H1 (cell line): ENCODE data around the gene CDC25C. TPM values are rescaled to one million over a fixed set of nuclear protein-coding genes. Genes with fewer than 3 reads are reported as not detected.

ENCODE experiments used
- CTCF ChIA-PET: fragments of 300-600 bp; sonication (Branson Sonifier 250); formaldehyde crosslinking; loops from one replicate; lab custom pipeline; 2021; ENCODE audit not compliant: partially characterized antibody; lab: Charles Lee
- POLR2A ChIA-PET: fragments of 300-600 bp; sonication (Branson Sonifier 250); formaldehyde crosslinking; loops from one replicate; lab custom pipeline; 2021; ENCODE audit warnings: inconsistent platforms; ENCODE audit not compliant: partially characterized antibody; lab: Charles Lee
- DNase-seq, 2 experiments: peaks; one replicate each; pipeline versions ENCODE4 v3.0.0 to v3.0.0-alpha.2; 2010 to 2022; ENCODE audit warnings: low spot score in 2 of 2, low read depth in 1 of 2, mixed read lengths in 1 of 2
- FAIRE-seq: peaks from 2 replicates; lab custom pipeline; 2011; peaks lifted over from hg19 to GRCh38; lab: Jason Lieb, UNC
- H2AFZ ChIP-seq: 2 replicates; pipeline ENCODE4 v1.8.1; 2012; ENCODE audit warnings: low read length, inconsistent platforms
- H2AK5ac ChIP-seq: 2 replicates; pipeline ENCODE4 v1.6.1; 2013; ENCODE audit warnings: low read depth, low read length
- H2BK120ac ChIP-seq: replicated peaks from 2 replicates; pipeline ENCODE3; 2013; ENCODE audit warnings: low read depth, low read length, inconsistent platforms
- H2BK12ac ChIP-seq: 2 replicates; pipeline ENCODE4 v1.6.1; 2013; ENCODE audit warnings: low read depth, low read length
- H2BK15ac ChIP-seq: 2 replicates; pipeline ENCODE4 v1.6.1; 2013; ENCODE audit warnings: low read length
- H2BK20ac ChIP-seq: 2 replicates; pipeline ENCODE4 v1.6.1; 2013; ENCODE audit warnings: low read length
- H2BK5ac ChIP-seq: 2 replicates; pipeline ENCODE4 v1.6.1; 2013; ENCODE audit warnings: low read depth, low read length
- H3K14ac ChIP-seq: 2 replicates; pipeline ENCODE4 v1.6.1; 2013; ENCODE audit warnings: inconsistent platforms; ENCODE audit not compliant: insufficient read length
- H3K18ac ChIP-seq: 2 replicates; pipeline ENCODE4 v1.6.1; 2013; ENCODE audit warnings: low read length; ENCODE audit errors: extremely low read depth
- H3K23ac ChIP-seq: 2 replicates; pipeline ENCODE4 v1.6.1; 2013; ENCODE audit warnings: inconsistent platforms; ENCODE audit not compliant: insufficient read length
- H3K23me2 ChIP-seq: 2 replicates; pipeline ENCODE4 v1.6.1; 2013; ENCODE audit warnings: low read depth, low read length
- H3K27ac ChIP-seq: 2 replicates; pipeline ENCODE4 v1.6.1; 2011; ENCODE audit warnings: low read depth, low read length, inconsistent platforms
- H3K27me3 ChIP-seq, 4 experiments: replicated peaks in 1 of 4; 1 replicate in 1 of 4; 2 replicates in 3 of 4; pipeline versions ENCODE4 v1.6.1 to v1.8.1; 2011 to 2013; ENCODE audit warnings: low read length in 3 of 4, mild to moderate bottlenecking in 3 of 4, inconsistent platforms in 2 of 4, mixed read lengths in 2 of 4, moderate library complexity in 1 of 4; ENCODE audit not compliant: control insufficient read depth in 3 of 4, insufficient read depth in 3 of 4; ENCODE audit errors: extremely low read depth in 1 of 4
- H3K36me3 ChIP-seq, 4 experiments: 2 replicates each; pipeline versions ENCODE4 v1.6.1 to v1.8.1; 2011 to 2013; ENCODE audit warnings: mild to moderate bottlenecking in 4 of 4, low read length in 3 of 4, moderate library complexity in 2 of 4, control low read depth in 1 of 4, inconsistent platforms in 1 of 4; ENCODE audit not compliant: insufficient read depth in 4 of 4, control insufficient read depth in 2 of 4
- H3K4ac ChIP-seq: replicated peaks from 2 replicates; pipeline ENCODE3; 2013; ENCODE audit warnings: low read length, low read depth, mixed read lengths, inconsistent platforms; ENCODE audit not compliant: insufficient read length
- H3K4me1 ChIP-seq, 4 experiments: replicated peaks in 1 of 4; 1 replicate in 1 of 4; 2 replicates in 3 of 4; pipeline versions ENCODE4 v1.6.1 to v1.8.1; 2011 to 2013; ENCODE audit warnings: low read length in 3 of 4, inconsistent platforms in 2 of 4, mixed read lengths in 1 of 4; ENCODE audit not compliant: insufficient read depth in 4 of 4, control insufficient read depth in 3 of 4
- H3K4me2 ChIP-seq, 2 experiments: 2 replicates each; pipeline versions ENCODE4 v1.6.1 to v1.8.1; 2011 to 2013; ENCODE audit warnings: low read depth in 2 of 2, low read length in 2 of 2, control low read depth in 1 of 2, inconsistent platforms in 1 of 2, mild to moderate bottlenecking in 1 of 2; ENCODE audit not compliant: insufficient read depth in 1 of 2
- H3K4me3 ChIP-seq, 4 experiments: fragments of 200-600, 300-600 bp in 1 of 4; sonication (generic), shearing (Covaris generic), sonication (Bioruptor Twin) in 1 of 4; 2 replicates each; pipeline versions ENCODE4 v1.5.1 to v1.8.1; 2011 to 2016; ENCODE audit warnings: low read length in 4 of 4, low read depth in 3 of 4, control low read depth in 2 of 4, inconsistent platforms in 2 of 4, mild to moderate bottlenecking in 2 of 4, mixed read lengths in 1 of 4, moderate library complexity in 1 of 4; ENCODE audit not compliant: insufficient read depth in 2 of 4; ENCODE audit errors: extremely low read depth in 1 of 4
- H3K56ac ChIP-seq: replicated peaks from 2 replicates; pipeline ENCODE3; 2013; ENCODE audit warnings: low read depth, mild to moderate bottlenecking, mixed read lengths, low read length, inconsistent platforms; ENCODE audit not compliant: insufficient read length
- H3K79me1 ChIP-seq: 2 replicates; pipeline ENCODE4 v1.6.1; 2013; ENCODE audit warnings: low read depth, low read length, control low read depth
- H3K79me2 ChIP-seq, 2 experiments: 2 replicates each; pipeline versions ENCODE4 v1.6.1 to v1.8.1; 2012 to 2013; ENCODE audit warnings: low read length in 2 of 2, mild to moderate bottlenecking in 2 of 2, inconsistent platforms in 1 of 2; ENCODE audit not compliant: insufficient read depth in 2 of 2, control insufficient read depth in 1 of 2
- H3K9ac ChIP-seq, 4 experiments: replicated peaks in 1 of 4; 1 replicate in 1 of 4; 2 replicates in 3 of 4; pipeline versions ENCODE4 v1.6.1 to v1.8.1; 2011 to 2013; ENCODE audit warnings: low read depth in 3 of 4, low read length in 3 of 4, control low read depth in 2 of 4, mild to moderate bottlenecking in 2 of 4, moderate library complexity in 2 of 4, inconsistent platforms in 1 of 4; ENCODE audit errors: extremely low read depth in 1 of 4
- H3K9me3 ChIP-seq, 2 experiments: 2 replicates each; pipeline versions ENCODE4 v1.6.1 to v1.8.1; 2012 to 2013; ENCODE audit warnings: mild to moderate bottlenecking in 2 of 2, moderate library complexity in 2 of 2, control low read depth in 1 of 2, inconsistent platforms in 1 of 2, low read depth in 1 of 2, low read length in 1 of 2, mixed read lengths in 1 of 2; ENCODE audit not compliant: insufficient read depth in 2 of 2
- H4K20me1 ChIP-seq, 2 experiments: replicated peaks in 1 of 2; 2 replicates each; pipeline versions ENCODE3 to v1.8.1; 2011 to 2013; ENCODE audit warnings: inconsistent platforms in 2 of 2, low read length in 2 of 2, mild to moderate bottlenecking in 1 of 2; ENCODE audit not compliant: insufficient read depth in 2 of 2, control insufficient read depth in 1 of 2
- H4K5ac ChIP-seq: 2 replicates; pipeline ENCODE4 v1.6.1; 2013; ENCODE audit warnings: low read length, low read depth, mixed read lengths, inconsistent platforms; ENCODE audit not compliant: insufficient read length
- H4K8ac ChIP-seq: 2 replicates; pipeline ENCODE4 v1.8.0; 2013; ENCODE audit warnings: mild to moderate bottlenecking, moderate library complexity, low read length, inconsistent platforms; ENCODE audit not compliant: insufficient read depth; ENCODE audit errors: extremely low read depth
- H4K91ac ChIP-seq: replicated peaks from 2 replicates; pipeline ENCODE3; 2013; ENCODE audit warnings: low read length, mixed read lengths, inconsistent platforms; ENCODE audit not compliant: insufficient read length
- ASH2L ChIP-seq: fragments of 200-600, 300-600 bp; sonication (generic); IDR thresholded peaks from one replicate; pipeline ENCODE4 v1.7.1; 2017; ENCODE audit warnings: low read length
- CTCF ChIP-seq, 3 experiments: IDR thresholded peaks; 1 replicate in 2 of 3; 2 replicates in 1 of 3; pipeline versions ENCODE4 v1.5.1 to v1.6.1; 2011; ENCODE audit warnings: low read length in 3 of 3, mild to moderate bottlenecking in 3 of 3, inconsistent platforms in 2 of 3, low read depth in 1 of 3, moderate library complexity in 1 of 3; ENCODE audit not compliant: insufficient read depth in 1 of 3; ENCODE audit errors: control extremely low read depth in 1 of 3
- JUN ChIP-seq: IDR thresholded peaks from 2 replicates; pipeline ENCODE4 v1.6.1; 2011; ENCODE audit warnings: low read depth, mild to moderate bottlenecking, improper control_type of control experiment, low read length
- JUND ChIP-seq: IDR thresholded peaks from 2 replicates; pipeline ENCODE4 v1.6.1; 2011; ENCODE audit warnings: mild to moderate bottlenecking, improper control_type of control experiment, low read length
- SIN3A ChIP-seq, 2 experiments: IDR thresholded peaks in 1 of 2; conservative IDR thresholded peaks in 1 of 2; 2 replicates each; pipeline ENCODE4 v1.6.1; 2011 to 2012; ENCODE audit warnings: low read length in 2 of 2, improper control_type of control experiment in 1 of 2, low read depth in 1 of 2, mild to moderate bottlenecking in 1 of 2
- TAF7 ChIP-seq: optimal IDR thresholded peaks from 2 replicates; pipeline ENCODE3; 2011; ENCODE audit warnings: low read depth, mild to moderate bottlenecking, inconsistent platforms, low read length, moderate library complexity, borderline replicate concordance
- TBP ChIP-seq: IDR thresholded peaks from 2 replicates; pipeline ENCODE4 v1.6.1; 2011; ENCODE audit warnings: low read depth, low read length, improper control_type of control experiment
- YY1 ChIP-seq: IDR thresholded peaks from 2 replicates; pipeline ENCODE4 v1.6.1; 2011; ENCODE audit warnings: low read depth, mild to moderate bottlenecking, low read length
- WGBS, 2 experiments: shearing (Covaris generic) in 1 of 2; methylation state at CpG; one replicate each; pipeline versions ENCODE4 v1.1.6 to v1.1.7; 2013 to 2015; ENCODE audit warnings: low lambda C conversion rate in 2 of 2, mixed read lengths in 2 of 2, inconsistent platforms in 1 of 2, low coverage in 1 of 2, missing lambda C conversion rate in 1 of 2; ENCODE audit not compliant: insufficient replicate concordance in 2 of 2, insufficient coverage in 1 of 2, insufficient read length in 1 of 2; ENCODE audit errors: extremely low coverage in 1 of 2, missing lambda C conversion rate in 1 of 2; 5-methylcytosine and 5-hydroxymethylcytosine counted together
- polyA plus RNA-seq, 7 experiments: library from polyadenylated mRNA; depleted of rRNA in 3 of 7; stranded (reverse) in 5 of 7; unstranded in 2 of 7; fragments of >200 nt in 5 of 7; fragments of 200-250 nt in 2 of 7; gene quantifications; 1 replicate in 5 of 7; 2 replicates in 1 of 7; 4 replicates in 1 of 7; pipeline versions ENCODE4 v1.2.1 to v1.2.3, GENCODE V29; 2011 to 2013; ENCODE audit warnings: missing spikeins in 2 of 7, mixed read lengths in 2 of 7
- total RNA-seq: library from RNA; stranded (reverse); fragmentation: NEBNext Ultra II Directional; extraction: Animal tissue kit (Norgen Biotek cat#: 25700); gene quantifications from 2 replicates; pipeline ENCODE4 v1.2.1, GENCODE V29; 2021

Gene CDC25C
- total and polyA plus RNA-seq, 2 of the 8 experiments (the other 6 are each of a cell fraction or from before 2014, with no cell fraction given) = 18.4 to 20.8 TPM

- peak overlapping the region; percentile 84 to 98 (median 89) for H3K9ac ChIP-seq
- peak overlapping the region; percentile 40; the same call in 1 of the 2 replicates for H2BK5ac ChIP-seq
- no peaks in the 10 kb centered on the region; the same call in 1 of the 2 replicates for H3K79me1 ChIP-seq
- H3K23me2 ChIP-seq = peaks cover 8% of the 10 kb centered on the region
- H2BK20ac ChIP-seq = no peak overlapping the region
- 1% methylated on average over 41 of the region's 88 CpGs; no CpG with 5 or more reads in 1 of the 2 experiments for WGBS, 2 experiments
- FAIRE-seq (no peak), DNase-seq (peak in 1 of 2 experiments; percentile 79)
- H3K56ac ChIP-seq = no peak overlapping the region
- peaks cover 3 to 17% (median 8%) of the 10 kb centered on the region in 4 experiments; a peak in 6 of 8 replicates for H3K36me3 ChIP-seq
- no peak overlapping the region for H2BK15ac ChIP-seq
- ChIA-PET POLR2A (interaction anchor here (0.8 to 14.6 kb wide), 25 partner anchors 8 to 190 kb away, joined by 3 to 254 read pairs (median 4); partner anchors contain the start of genes BRD8, CDC23, CDC25C and EGR1), CTCF (interaction anchor here (0.6 to 11.4 kb wide), 54 partner anchors 8 to 397 kb away, joined by 3 to 196 read pairs (median 4); partner anchors contain the start of genes CDC23, CDC25C, EGR1 and ETF1)
- H2AFZ ChIP-seq = no peak overlapping the region
- H3K4me1 ChIP-seq = peaks cover 0 to 9% (median 3%) of the 10 kb centered on the region in 4 experiments; a peak in 3 of 7 replicates
- H3K4me3 ChIP-seq = peak overlapping the region; percentile 58 to 97 (median 95)
- peak overlapping the region; percentile 82 for H3K27ac ChIP-seq
- H4K20me1 ChIP-seq = peaks cover 4 to 6% of the 10 kb centered on the region in 2 experiments
- peak overlapping the region; percentile 74 to 80 for H3K4me2 ChIP-seq
- no peak overlapping the region for H2AK5ac ChIP-seq
- H3K23ac ChIP-seq = no peak overlapping the region
- no peaks in the 10 kb centered on the region for H3K9me3 ChIP-seq
- H4K5ac ChIP-seq = peak overlapping the region; percentile 81
- peak overlapping the region; percentile 79 for H2BK120ac ChIP-seq
- no peak overlapping the region for H4K91ac ChIP-seq
- H2BK12ac ChIP-seq = no peak overlapping the region; the same call in 1 of the 2 replicates
- no peaks in the 10 kb centered on the region for H3K27me3 ChIP-seq
- H4K8ac ChIP-seq = peak overlapping the region; percentile 83
- peak overlapping the region; percentile 49 for H3K18ac ChIP-seq
- H3K4ac ChIP-seq = no peak overlapping the region
- H3K14ac ChIP-seq = no peak overlapping the region
- H3K79me2 ChIP-seq = peaks cover 13 to 49% of the 10 kb centered on the region in 2 experiments; a peak in 3 of 4 replicates
- TF ChIP-seq YY1 (no peak), CTCF (IDR thresholded peaks at IDR 0.05; ENCODE audit: control extremely low read depth in 1 of 3, insufficient read depth in 1 of 3, low read depth in 1 of 3, low read length in 3 of 3) (peak in 2 of 3 experiments; percentile 30 to 41; a peak in 3 of 4 replicates), TAF7 (peak; percentile 60), TBP (no peak), JUND (no peak), SIN3A (conservative IDR thresholded peaks at IDR 0.05 in 1 of 2, IDR thresholded peaks at IDR 0.05 in 1 of 2; ENCODE audit: low read depth in 1 of 2, low read length in 2 of 2) (0 out of 4 replicates have a peak, but pooled peaks have one; percentile 25 to 64), ASH2L (peak; percentile 76), JUN (no peak)
These were observed 21.3 kb upstream of the CDC25C start for GRCh38 chr5:138352722-138353559.
